ENCODE data around the gene HSD17B2.

HSD17B2 gene

GRCh38 chr16:81996664-81997509 is 38.2 kb upstream of the HSD17B2 start:
- peak in 1 of 2 experiments; percentile 10 for DNase-seq (ENCODE audit: low read depth in 1 of 2, low spot score in 1 of 2)
- H3K27ac ChIP-seq (replicated peaks): no peak overlapping the region
- H3K27me3 ChIP-seq (ENCODE audit: insufficient read depth, poor library complexity, severe bottlenecking): no peaks in the 10 kb centered on the region
- H3K4me3 ChIP-seq (replicated peaks; ENCODE audit: insufficient read depth, low read length): no peak overlapping the region
- TF ChIP-seq REST (IDR thresholded peaks at IDR 0.05; ENCODE audit: insufficient replicate concordance, low read depth): no peak
- TF ChIP-seq CTCF (IDR thresholded peaks at IDR 0.05; ENCODE audit: insufficient read depth, low read length): peak; percentile 5

- no peak for TF ChIP-seq CTCF (IDR thresholded peaks at IDR 0.05; ENCODE audit: insufficient read depth, low read length)
- no peak for TF ChIP-seq GABPA (IDR thresholded peaks at IDR 0.05; ENCODE audit: low read depth)
- no peak for TF ChIP-seq POLR2AphosphoS5 (IDR thresholded peaks at IDR 0.05; ENCODE audit: low read depth)
- TF ChIP-seq SPI1 (IDR thresholded peaks at IDR 0.05; ENCODE audit: borderline replicate concordance, low read depth): no peak
- TF ChIP-seq REST (IDR thresholded peaks at IDR 0.05; ENCODE audit: insufficient replicate concordance, low read depth): no peak
- H3K27me3 ChIP-seq (ENCODE audit: insufficient read depth, poor library complexity, severe bottlenecking): peaks cover 2% of the 10 kb centered on the region
- H3K4me3 ChIP-seq (replicated peaks; ENCODE audit: insufficient read depth, low read length): no peak overlapping the region
- no peak for DNase-seq (ENCODE audit: low read depth in 1 of 2, low spot score in 1 of 2)
- H3K27ac ChIP-seq (replicated peaks): no peak overlapping the region
Observed at GRCh38 chr16:81997738-81998137, 37.3 kb upstream of the HSD17B2 start.

DNA sequence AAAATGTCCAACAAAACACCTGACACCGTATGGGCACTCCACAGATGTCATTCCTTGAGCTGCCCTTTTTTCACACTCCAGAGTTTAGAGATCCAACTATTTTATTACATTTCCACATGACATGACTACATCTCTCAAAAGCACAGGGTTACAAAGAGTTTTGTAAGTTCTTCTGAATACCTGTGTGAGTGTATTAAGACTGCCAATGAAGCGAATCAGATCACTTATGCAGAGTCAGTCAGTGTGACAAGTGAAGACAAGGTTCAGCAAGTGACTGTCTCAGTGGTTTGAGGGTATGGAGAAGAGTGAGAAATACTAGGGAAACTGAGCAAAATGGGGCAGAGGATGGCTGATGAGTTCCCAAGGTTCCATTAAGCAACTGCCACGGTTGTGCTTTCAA is 32.2 kb upstream of the HSD17B2 start:
- no peak for DNase-seq (ENCODE audit: low read depth in 1 of 2, low spot score in 1 of 2)
- Histone ChIP-seq H3K4me3 (replicated peaks; ENCODE audit: insufficient read depth, low read length) (no peak overlapping the region), H3K27me3 (ENCODE audit: insufficient read depth, poor library complexity, severe bottlenecking) (peaks cover 18% of the 10 kb centered on the region), H3K27ac (replicated peaks) (no peak overlapping the region)
- TF ChIP-seq POLR2AphosphoS5 (IDR thresholded peaks at IDR 0.05; ENCODE audit: low read depth) (no peak), SPI1 (IDR thresholded peaks at IDR 0.05; ENCODE audit: borderline replicate concordance, low read depth) (no peak), GABPA (IDR thresholded peaks at IDR 0.05; ENCODE audit: low read depth) (no peak), CTCF (IDR thresholded peaks at IDR 0.05; ENCODE audit: insufficient read depth, low read length) (no peak), REST (IDR thresholded peaks at IDR 0.05; ENCODE audit: insufficient replicate concordance, low read depth) (no peak)
